Suprapubic skin (tissue), 4 donors: Measurements from ENCODE around the gene TRNAU1AP. TPM values are rescaled to one million over a fixed set of nuclear protein-coding genes. Genes with fewer than 3 reads are reported as not detected.

Source experiments
- DNase-seq, 2 donors: peaks; one replicate each; pipeline ENCODE4 v3.0.0-alpha.2; 2019; ENCODE audit warnings: low spot score in 2 of 2
- H3K27ac ChIP-seq: fragments of 200-600 bp; sonication (generic); one replicate; pipeline ENCODE4 v1.5.1; 2019
- H3K27me3 ChIP-seq: fragments of 200-600 bp; sonication (generic); one replicate; pipeline ENCODE4 v1.5.1; 2019
- H3K36me3 ChIP-seq: fragments of 200-600 bp; sonication (generic); one replicate; pipeline ENCODE4 v1.5.1; 2019
- H3K4me1 ChIP-seq: fragments of 200-600 bp; sonication (generic); one replicate; pipeline ENCODE4 v1.5.1; 2019
- H3K4me3 ChIP-seq: fragments of 200-600 bp; sonication (generic); one replicate; pipeline ENCODE4 v1.5.1; 2019; ENCODE audit warnings: mild to moderate bottlenecking
- H3K9me3 ChIP-seq: fragments of 200-600 bp; sonication (generic); one replicate; pipeline ENCODE4 v1.5.1; 2019
- CTCF ChIP-seq, 2 donors: fragments of 200-600 bp in 1 of 2; fragments of 450-650 bp in 1 of 2; sonication (generic) in 1 of 2; IDR thresholded peaks; one replicate each; pipeline ENCODE4 v1.5.1; 2016 to 2019; ENCODE audit warnings: antibody characterized with exemption in 2 of 2, mild to moderate bottlenecking in 1 of 2, moderate library complexity in 1 of 2
- EP300 ChIP-seq: sonication (generic); formaldehyde crosslinking; IDR thresholded peaks from one replicate; pipeline ENCODE4 v1.6.1; 2017; ENCODE audit warnings: antibody characterized with exemption
- POLR2A ChIP-seq, 2 donors: fragments of 450-650 bp; IDR thresholded peaks; one replicate each; pipeline ENCODE4 v1.6.1; 2017; ENCODE audit warnings: antibody characterized with exemption in 2 of 2, mild to moderate bottlenecking in 2 of 2, moderate library complexity in 2 of 2
- POLR2AphosphoS5 ChIP-seq, 3 donors: sonication (generic); formaldehyde crosslinking; IDR thresholded peaks; one replicate each; pipeline ENCODE4 v1.6.1; 2017; ENCODE audit warnings: antibody characterized with exemption in 3 of 3
- WGBS: methylation state at CpG from one replicate; pipeline ENCODE4 v1.1.5; 2018; 5-methylcytosine and 5-hydroxymethylcytosine counted together
- total RNA-seq, 4 donors: library from RNA; depleted of rRNA; stranded (reverse); fragments of >200 nt; gene quantifications; one replicate each; pipeline ENCODE4 v1.1.0, GENCODE V29; 2016

TRNAU1AP gene
- total RNA-seq, 4 donors from 2014 or later = 17.6 to 36.7 (median 21.5) TPM

DNA sequence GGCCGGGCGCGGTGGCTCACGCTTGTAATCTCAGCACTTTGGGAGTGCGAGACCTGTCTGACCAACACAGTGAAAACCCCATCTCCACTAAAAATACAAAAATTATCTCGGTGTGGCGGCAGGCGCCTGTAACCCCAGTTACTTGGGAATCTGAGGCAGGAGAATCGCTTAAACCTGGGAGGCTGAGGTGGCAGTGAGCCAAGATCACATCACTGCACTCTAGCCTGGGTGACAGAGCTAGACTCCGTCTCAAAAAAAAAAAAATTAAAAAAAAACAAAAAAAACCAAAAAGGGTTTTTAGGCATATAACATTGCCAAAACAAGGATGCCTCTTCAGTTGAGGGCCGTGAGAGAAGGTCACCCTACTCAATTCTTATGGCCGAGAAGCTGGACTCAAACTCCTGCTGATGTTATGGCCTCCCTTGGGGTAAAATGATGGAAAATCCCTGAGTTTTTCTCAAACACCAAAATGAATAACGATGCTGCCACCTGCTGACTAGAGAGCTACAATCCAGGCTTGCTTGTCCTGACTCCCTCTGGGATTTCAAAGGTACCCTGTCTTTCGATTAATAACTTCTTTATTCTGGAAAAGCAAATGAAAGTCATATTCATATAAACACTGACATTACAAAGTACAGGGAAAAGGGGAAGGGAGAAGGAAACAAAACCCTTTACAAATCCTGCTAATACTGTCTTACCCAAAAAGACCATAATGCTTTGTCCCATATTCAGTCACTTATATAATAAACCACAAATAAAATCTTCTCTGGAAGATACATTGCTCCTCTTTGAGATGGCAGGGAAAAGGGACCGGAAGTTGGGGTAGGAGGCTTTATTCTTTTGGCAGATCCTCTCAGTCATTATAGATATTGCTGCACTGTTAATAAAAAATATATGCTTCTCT, 49.9 kb downstream of the TRNAU1AP start:
- DNase-seq = no peak
- Histone ChIP-seq H3K27me3 (no peaks in the 10 kb centered on the region), H3K4me3 (no peak overlapping the region), H3K36me3 (peaks cover 50% of the 10 kb centered on the region), H3K4me1 (peaks cover 4% of the 10 kb centered on the region), H3K9me3 (no peaks in the 10 kb centered on the region), H3K27ac (no peak overlapping the region)
- WGBS = 59% methylated on average over 15 of the region's 15 CpGs
- TF ChIP-seq CTCF (IDR thresholded peaks at IDR 0.05) (peak; percentile 37 to 43), POLR2A (IDR thresholded peaks at IDR 0.05) (no peak), POLR2AphosphoS5 (IDR thresholded peaks at IDR 0.05) (no peak)

DNA sequence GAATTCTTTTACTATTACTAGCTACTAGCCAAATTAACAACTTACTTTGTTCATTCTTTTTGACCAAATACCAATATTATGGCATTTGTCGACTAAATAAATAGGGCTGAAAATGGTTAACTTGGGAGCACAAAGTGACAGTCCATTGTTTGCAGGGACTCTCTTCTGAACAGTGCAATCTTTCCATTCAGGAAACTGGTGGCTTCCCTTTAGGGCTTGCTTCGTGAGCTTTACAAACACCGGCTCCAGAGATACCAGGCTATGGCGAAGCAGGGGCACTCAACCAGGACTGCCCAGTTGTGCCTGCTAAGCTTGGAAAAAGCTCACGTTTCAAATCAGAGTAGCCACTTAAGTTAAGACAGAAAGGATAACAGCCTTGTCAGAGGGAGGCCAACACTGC, 51.5 kb downstream of the TRNAU1AP start:
- H3K4me3 ChIP-seq = no peak overlapping the region
- H3K9me3 ChIP-seq = no peaks in the 10 kb centered on the region
- H3K4me1 ChIP-seq = peaks cover 4% of the 10 kb centered on the region
- H3K36me3 ChIP-seq = peaks cover 64% of the 10 kb centered on the region
- TF ChIP-seq CTCF (IDR thresholded peaks at IDR 0.05) (no peak), POLR2AphosphoS5 (IDR thresholded peaks at IDR 0.05) (no peak), POLR2A (IDR thresholded peaks at IDR 0.05) (no peak), EP300 (no peak)
- H3K27me3 ChIP-seq = no peaks in the 10 kb centered on the region
- no peak overlapping the region for H3K27ac ChIP-seq
- no peak for DNase-seq
- WGBS = 83% methylated on average over 5 of the region's 5 CpGs

GRCh38 chr1:28604962-28605361, 52.1 kb downstream of the TRNAU1AP start:
- peaks cover 4% of the 10 kb centered on the region for H3K4me1 ChIP-seq
- no peaks in the 10 kb centered on the region for H3K9me3 ChIP-seq
- peaks cover 69% of the 10 kb centered on the region for H3K36me3 ChIP-seq
- DNase-seq = no peak
- H3K27me3 ChIP-seq = no peaks in the 10 kb centered on the region
- H3K27ac ChIP-seq = no peak overlapping the region
- no peak for TF ChIP-seq POLR2A (IDR thresholded peaks at IDR 0.05)
- no peak for TF ChIP-seq CTCF (IDR thresholded peaks at IDR 0.05)
- TF ChIP-seq POLR2AphosphoS5 (IDR thresholded peaks at IDR 0.05) = no peak
- WGBS = 88% methylated on average over 6 of the region's 6 CpGs
- H3K4me3 ChIP-seq = no peak overlapping the region

GRCh38 chr1:28606771-28607170, 53.9 kb downstream of the TRNAU1AP start:
- TF ChIP-seq EP300 (no peak), CTCF (IDR thresholded peaks at IDR 0.05) (no peak), POLR2A (IDR thresholded peaks at IDR 0.05) (no peak), POLR2AphosphoS5 (IDR thresholded peaks at IDR 0.05) (no peak)
- Histone ChIP-seq H3K4me1 (peaks cover 3% of the 10 kb centered on the region), H3K4me3 (no peak overlapping the region), H3K36me3 (peaks cover 88% of the 10 kb centered on the region), H3K9me3 (no peaks in the 10 kb centered on the region), H3K27me3 (no peaks in the 10 kb centered on the region), H3K27ac (no peak overlapping the region)
- no peak for DNase-seq
- whole genome bisulfite sequencing = 97% methylated on average over 2 of the region's 2 CpGs

GRCh38 chr1:28613175-28613574, 60.3 kb downstream of the TRNAU1AP start:
- DNase-seq = no peak
- Histone ChIP-seq H3K27ac (no peak overlapping the region), H3K4me1 (no peaks in the 10 kb centered on the region), H3K36me3 (peaks cover 98% of the 10 kb centered on the region), H3K9me3 (no peaks in the 10 kb centered on the region), H3K4me3 (no peak overlapping the region), H3K27me3 (no peaks in the 10 kb centered on the region)
- TF ChIP-seq CTCF (IDR thresholded peaks at IDR 0.05) (no peak), POLR2A (IDR thresholded peaks at IDR 0.05) (no peak), EP300 (no peak), POLR2AphosphoS5 (IDR thresholded peaks at IDR 0.05) (no peak)
- WGBS = 92% methylated on average over 5 of the region's 5 CpGs
